OCI-LY1 (cell line): ENCODE measurements around the gene UTS2B.

Experiments used
- H2AFZ ChIP-seq: fragments of 200-600 bp; sonication (generic), shearing (Covaris generic); 2 replicates; pipeline ENCODE4 v1.6.0; 2014; ENCODE audit warnings: antibody characterized with exemption, mild to moderate bottlenecking, low read length
- H3F3A ChIP-seq: fragments of 200-600 bp; sonication (generic), shearing (Covaris generic); 2 replicates; pipeline ENCODE4 v1.6.0; 2014; ENCODE audit warnings: mild to moderate bottlenecking, antibody characterized with exemption, low read length, moderate library complexity; ENCODE audit not compliant: insufficient read depth
- H3K27ac ChIP-seq: fragments of 200-600 bp; sonication (generic); 2 replicates; pipeline ENCODE4 v1.5.1; 2014; ENCODE audit warnings: low read length, mixed run types, mild to moderate bottlenecking, low read depth; ENCODE audit not compliant: poor library complexity, severe bottlenecking
- H3K27me3 ChIP-seq: fragments of 200-600 bp; sonication (generic); 2 replicates; pipeline ENCODE4 v1.6.0; 2014; ENCODE audit warnings: antibody characterized with exemption, mild to moderate bottlenecking, low read length, moderate library complexity; ENCODE audit not compliant: insufficient read depth
- H3K36me3 ChIP-seq: fragments of 200-600 bp; sonication (generic); 2 replicates; pipeline ENCODE4 v1.6.1; 2014; ENCODE audit warnings: mild to moderate bottlenecking, antibody characterized with exemption, low read length, moderate library complexity, mixed read lengths; ENCODE audit not compliant: insufficient read depth
- H3K4me1 ChIP-seq: fragments of 200-600 bp; sonication (generic); 2 replicates; pipeline ENCODE4 v1.5.1; 2014; ENCODE audit warnings: mild to moderate bottlenecking, low read length, moderate library complexity; ENCODE audit not compliant: insufficient read depth, severe bottlenecking
- H3K4me2 ChIP-seq: fragments of 200-600 bp; sonication (generic), shearing (Covaris generic); 2 replicates; pipeline ENCODE4 v1.6.1; 2014; ENCODE audit warnings: low read length
- H3K4me3 ChIP-seq: fragments of 200-600 bp; sonication (generic); 2 replicates; pipeline ENCODE4 v1.5.1; 2014; ENCODE audit warnings: low read length, low read depth, mild to moderate bottlenecking, mixed read lengths; ENCODE audit not compliant: poor library complexity, severe bottlenecking
- H3K79me2 ChIP-seq: fragments of 200-600 bp; shearing (Covaris generic); 2 replicates; pipeline ENCODE4 v1.6.1; 2016; ENCODE audit warnings: mixed run types, low read length, mixed read lengths; ENCODE audit not compliant: insufficient read depth
- H3K9ac ChIP-seq: fragments of 200-600 bp; sonication (generic), shearing (Covaris generic); 2 replicates; pipeline ENCODE4 v1.6.1; 2014; ENCODE audit warnings: mild to moderate bottlenecking, low read length, mixed read lengths
- H3K9me2 ChIP-seq: fragments of 200-600 bp; sonication (generic), shearing (Covaris generic); 2 replicates; pipeline ENCODE4 v1.6.1; 2014; ENCODE audit warnings: low read depth, mild to moderate bottlenecking, low read length, mixed read lengths
- H3K9me3 ChIP-seq: fragments of 200-600 bp; shearing (Covaris generic); 2 replicates; pipeline ENCODE4 v1.6.1; 2014; ENCODE audit warnings: low read length, mixed read lengths
- H4K20me1 ChIP-seq: fragments of 200-600 bp; sonication (generic), shearing (Covaris generic); 2 replicates; pipeline ENCODE4 v1.6.0; 2016; ENCODE audit warnings: mild to moderate bottlenecking, low read length; ENCODE audit not compliant: insufficient read depth
- CTCF ChIP-seq: fragments of 200-600 bp; sonication (generic), shearing (Covaris generic); IDR thresholded peaks from 2 replicates; pipeline ENCODE4 v1.5.1; 2017; ENCODE audit warnings: mild to moderate bottlenecking, antibody characterized with exemption, low read length, moderate library complexity, mixed read lengths
- EZH2 ChIP-seq: fragments of 200-600 bp; sonication (generic), shearing (Covaris generic); IDR thresholded peaks from 2 replicates; pipeline ENCODE4 v1.8.0; 2017; ENCODE audit warnings: borderline replicate concordance, mixed run types, mild to moderate bottlenecking, antibody characterized with exemption, low read length, moderate library complexity, mixed read lengths

Gene UTS2B

GRCh38 chr3:191263850-191264249 lies 66.5 kb downstream of the UTS2B start:
- Histone ChIP-seq H3K36me3 (no peaks in the 10 kb centered on the region), H3F3A (no peaks in the 10 kb centered on the region), H3K79me2 (no peaks in the 10 kb centered on the region), H3K27ac (no peak overlapping the region), H3K9ac (no peak overlapping the region), H3K9me3 (no peaks in the 10 kb centered on the region), H3K9me2 (no peaks in the 10 kb centered on the region), H3K4me1 (no peaks in the 10 kb centered on the region), H3K4me3 (no peak overlapping the region), H2AFZ (no peak overlapping the region), H3K27me3 (no peaks in the 10 kb centered on the region), H4K20me1 (no peaks in the 10 kb centered on the region), H3K4me2 (no peak overlapping the region)
- TF ChIP-seq EZH2 = no peak
- no peak for TF ChIP-seq CTCF

- no peak overlapping the region for H2AFZ ChIP-seq
- TF ChIP-seq EZH2 (no peak), CTCF (no peak)
- H3K4me3 ChIP-seq = no peak overlapping the region
- H4K20me1 ChIP-seq = no peaks in the 10 kb centered on the region
- H3K27me3 ChIP-seq = no peaks in the 10 kb centered on the region
- H3K4me1 ChIP-seq = no peaks in the 10 kb centered on the region
- no peaks in the 10 kb centered on the region for H3K79me2 ChIP-seq
- H3K36me3 ChIP-seq = no peaks in the 10 kb centered on the region
- no peak overlapping the region for H3K4me2 ChIP-seq
- H3K9me3 ChIP-seq = no peaks in the 10 kb centered on the region
- no peaks in the 10 kb centered on the region for H3K9me2 ChIP-seq
- H3K27ac ChIP-seq = no peak overlapping the region
- no peak overlapping the region for H3K9ac ChIP-seq
- H3F3A ChIP-seq = no peaks in the 10 kb centered on the region
These were observed 67.0 kb downstream of the UTS2B start for GRCh38 chr3:191263365-191263764.

GRCh38 chr3:191262650-191263049 lies 67.7 kb downstream of the UTS2B start:
- H4K20me1 ChIP-seq = no peaks in the 10 kb centered on the region
- no peaks in the 10 kb centered on the region for H3K79me2 ChIP-seq
- no peaks in the 10 kb centered on the region for H3K36me3 ChIP-seq
- TF ChIP-seq EZH2 = no peak
- no peak for TF ChIP-seq CTCF
- no peaks in the 10 kb centered on the region for H3F3A ChIP-seq
- H3K9me2 ChIP-seq = no peaks in the 10 kb centered on the region
- no peaks in the 10 kb centered on the region for H3K27me3 ChIP-seq
- H3K9ac ChIP-seq = no peak overlapping the region
- H3K4me2 ChIP-seq = no peak overlapping the region
- no peaks in the 10 kb centered on the region for H3K4me1 ChIP-seq
- H2AFZ ChIP-seq = no peak overlapping the region
- H3K9me3 ChIP-seq = no peaks in the 10 kb centered on the region
- no peak overlapping the region for H3K27ac ChIP-seq
- no peak overlapping the region for H3K4me3 ChIP-seq

GRCh38 chr3:191261304-191261638 lies 69.1 kb downstream of the UTS2B start:
- no peaks in the 10 kb centered on the region for H3K79me2 ChIP-seq
- no peaks in the 10 kb centered on the region for H3K36me3 ChIP-seq
- no peak overlapping the region for H3K27ac ChIP-seq
- H2AFZ ChIP-seq = no peak overlapping the region
- H4K20me1 ChIP-seq = no peaks in the 10 kb centered on the region
- H3K9ac ChIP-seq = no peak overlapping the region
- no peak overlapping the region for H3K4me2 ChIP-seq
- no peaks in the 10 kb centered on the region for H3K27me3 ChIP-seq
- no peaks in the 10 kb centered on the region for H3K4me1 ChIP-seq
- no peaks in the 10 kb centered on the region for H3K9me3 ChIP-seq
- H3K4me3 ChIP-seq = no peak overlapping the region
- TF ChIP-seq EZH2 (no peak), CTCF (no peak)
- H3K9me2 ChIP-seq = no peaks in the 10 kb centered on the region
- no peaks in the 10 kb centered on the region for H3F3A ChIP-seq
